Measurements from ENCODE around the gene POLR3C. TPM values are rescaled to one million over a fixed set of nuclear protein-coding genes. Genes with fewer than 3 reads are reported as not detected.

Gene POLR3C
- total and polyA plus RNA-seq, 12 donors: 12.0 to 28.4 (median 19.9) TPM

GRCh38 chr1:145889722-145890121 is 65.7 kb downstream of the POLR3C start:
- intact Hi-C loops (cut with DNase I): no loop called here
- 51 to 73% (median 65%) methylated on average over 3 of the region's 3 CpGs for WGBS, 4 donors

GRCh38 chr1:145891143-145891542 is 67.1 kb downstream of the POLR3C start:
- TF ChIP-seq POLR2A (IDR thresholded peaks at IDR 0.05) (no peak), CTCF (IDR thresholded peaks at IDR 0.05) (no peak)
- WGBS, 4 donors: 8 to 38% (median 37%) methylated on average over 1 of the region's 1 CpG
- DNase-seq: no peak
- Histone ChIP-seq H3K4me1 (replicated peaks in 1 of 2) (peaks cover 19 to 24% of the 10 kb centered on the region in 2 donors), H3K4me3 (no peak overlapping the region), H3K27ac (peak overlapping the region in 3 of 5 donors; percentile 80 to 88 (median 86)), H3K9me3 (replicated peaks in 1 of 3) (no peaks in the 10 kb centered on the region), H3K36me3 (replicated peaks in 1 of 2) (no peaks in the 10 kb centered on the region), H3K27me3 (no peaks in the 10 kb centered on the region)
- intact Hi-C loops (cut with DNase I): no loop called here

More at GRCh38 chr1:145889722-145890121, 65.7 kb downstream of the POLR3C start:
- Histone ChIP-seq H3K4me3 (no peak overlapping the region), H3K36me3 (replicated peaks in 1 of 2) (no peaks in the 10 kb centered on the region), H3K4me1 (replicated peaks in 1 of 2) (peaks cover 22 to 34% of the 10 kb centered on the region in 2 donors), H3K27me3 (no peaks in the 10 kb centered on the region), H3K27ac (no peak overlapping the region), H3K9me3 (replicated peaks in 1 of 3) (no peaks in the 10 kb centered on the region)
- peak in 4 of 7 donors; percentile 37 to 70 (median 58) for DNase-seq
- no peak for TF ChIP-seq POLR2A (IDR thresholded peaks at IDR 0.05)
- no peak for TF ChIP-seq CTCF (IDR thresholded peaks at IDR 0.05)

GRCh38 chr1:145891587-145892485 is 67.8 kb downstream of the POLR3C start:
- WGBS, 4 donors: 0 to 3% (median 1%) methylated on average over 6 of the region's 6 CpGs
- Histone ChIP-seq H3K4me1 (replicated peaks in 1 of 2) (peaks cover 19 to 24% of the 10 kb centered on the region in 2 donors), H3K27me3 (no peaks in the 10 kb centered on the region), H3K27ac (peak overlapping the region; percentile 19 to 88 (median 84)), H3K9me3 (replicated peaks in 1 of 3) (no peaks in the 10 kb centered on the region), H3K4me3 (peak overlapping the region in 1 of 4 donors; percentile 8), H3K36me3 (replicated peaks in 1 of 2) (no peaks in the 10 kb centered on the region)
- intact Hi-C loops (cut with DNase I): no loop called here
- TF ChIP-seq POLR2A (IDR thresholded peaks at IDR 0.05) (peak in 1 of 2 donors; percentile 60), CTCF (IDR thresholded peaks at IDR 0.05) (peak; percentile 84 to 98 (median 95))
- DNase-seq: peak; percentile 93 to 98 (median 95)

GRCh38 chr1:145892486-145893087 is 68.6 kb downstream of the POLR3C start:
- Histone ChIP-seq H3K4me3 (peak overlapping the region in 1 of 4 donors; percentile 8), H3K27ac (peak overlapping the region; percentile 19 to 88 (median 84)), H3K4me1 (replicated peaks in 1 of 2) (peaks cover 19 to 24% of the 10 kb centered on the region in 2 donors), H3K9me3 (replicated peaks in 1 of 3) (no peaks in the 10 kb centered on the region), H3K36me3 (replicated peaks in 1 of 2) (no peaks in the 10 kb centered on the region), H3K27me3 (no peaks in the 10 kb centered on the region)
- TF ChIP-seq POLR2A (IDR thresholded peaks at IDR 0.05) (no peak), CTCF (IDR thresholded peaks at IDR 0.05) (no peak)
- peak; percentile 55 to 81 (median 72) for DNase-seq
- intact Hi-C loops (cut with DNase I): no loop called here
- 31 to 45% (median 43%) methylated on average over 3 of the region's 3 CpGs for WGBS, 4 donors
